ENCODE measurements around the gene MEX3A. TPM values are rescaled to one million over a fixed set of nuclear protein-coding genes. Genes with fewer than 3 reads are reported as not detected.
"Not testable (repeated sequence)": the region's sequence is repeated elsewhere in the genome, so short reads cannot be mapped to it uniquely, and the experiment has no call there.

The MEX3A gene
- 6.6 TPM for total RNA-seq

- peak; percentile 69 for DNase-seq
Observed at GRCh38 chr1:156082309-156083091, at the start of gene MEX3A. Gene MEX3A (minus strand): TSS chr1:156082465. CDS start chr1:156081998, 467 bp downstream.

GRCh38 chr1:156130578-156130942 is 48.3 kb upstream of the MEX3A start:
- no peak for DNase-seq

DNA sequence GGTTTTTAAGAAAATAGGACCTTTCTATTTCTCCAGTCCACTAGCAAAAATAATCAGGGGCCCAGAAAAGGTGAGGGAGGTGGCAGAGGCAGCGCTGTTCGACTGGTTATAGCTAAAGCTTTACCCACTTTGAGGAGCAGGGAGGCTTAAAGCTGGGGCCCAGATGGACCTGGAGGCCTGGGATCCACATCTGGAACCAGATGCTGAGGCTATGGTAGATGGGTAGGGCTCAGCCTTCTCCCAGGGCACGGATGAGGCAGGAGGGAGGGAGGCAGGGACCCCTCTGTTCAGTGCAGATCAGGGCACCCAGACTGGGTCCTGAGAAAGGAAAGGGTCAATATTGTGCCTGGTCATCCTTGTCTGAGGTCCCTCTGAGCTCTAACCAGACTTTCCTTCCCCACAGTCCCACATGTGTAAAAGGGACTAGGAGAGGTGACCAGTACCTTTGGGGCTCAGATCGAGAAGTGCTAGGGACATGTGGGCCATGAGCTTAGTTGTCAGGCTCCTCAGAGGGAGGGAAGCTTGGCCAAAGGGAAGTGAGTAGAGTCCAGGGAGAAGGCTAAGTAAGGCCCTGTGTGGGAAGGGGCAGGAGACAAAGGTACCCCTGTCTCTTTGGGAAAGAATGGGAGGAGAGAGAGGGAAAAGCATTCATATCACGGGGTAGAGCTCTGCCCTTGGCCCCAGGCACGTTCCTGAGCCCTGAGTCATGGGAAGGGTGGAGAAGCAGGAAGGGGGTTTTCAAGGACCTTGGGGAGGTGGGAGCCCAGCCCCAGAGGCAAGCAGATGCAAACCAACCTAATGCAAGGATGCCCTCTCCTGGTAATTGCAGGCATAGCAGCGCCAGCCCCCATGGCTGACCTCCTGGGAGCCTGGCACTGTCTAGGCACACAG is 47.7 kb upstream of the MEX3A start:
- peak; percentile 94 for DNase-seq

DNA sequence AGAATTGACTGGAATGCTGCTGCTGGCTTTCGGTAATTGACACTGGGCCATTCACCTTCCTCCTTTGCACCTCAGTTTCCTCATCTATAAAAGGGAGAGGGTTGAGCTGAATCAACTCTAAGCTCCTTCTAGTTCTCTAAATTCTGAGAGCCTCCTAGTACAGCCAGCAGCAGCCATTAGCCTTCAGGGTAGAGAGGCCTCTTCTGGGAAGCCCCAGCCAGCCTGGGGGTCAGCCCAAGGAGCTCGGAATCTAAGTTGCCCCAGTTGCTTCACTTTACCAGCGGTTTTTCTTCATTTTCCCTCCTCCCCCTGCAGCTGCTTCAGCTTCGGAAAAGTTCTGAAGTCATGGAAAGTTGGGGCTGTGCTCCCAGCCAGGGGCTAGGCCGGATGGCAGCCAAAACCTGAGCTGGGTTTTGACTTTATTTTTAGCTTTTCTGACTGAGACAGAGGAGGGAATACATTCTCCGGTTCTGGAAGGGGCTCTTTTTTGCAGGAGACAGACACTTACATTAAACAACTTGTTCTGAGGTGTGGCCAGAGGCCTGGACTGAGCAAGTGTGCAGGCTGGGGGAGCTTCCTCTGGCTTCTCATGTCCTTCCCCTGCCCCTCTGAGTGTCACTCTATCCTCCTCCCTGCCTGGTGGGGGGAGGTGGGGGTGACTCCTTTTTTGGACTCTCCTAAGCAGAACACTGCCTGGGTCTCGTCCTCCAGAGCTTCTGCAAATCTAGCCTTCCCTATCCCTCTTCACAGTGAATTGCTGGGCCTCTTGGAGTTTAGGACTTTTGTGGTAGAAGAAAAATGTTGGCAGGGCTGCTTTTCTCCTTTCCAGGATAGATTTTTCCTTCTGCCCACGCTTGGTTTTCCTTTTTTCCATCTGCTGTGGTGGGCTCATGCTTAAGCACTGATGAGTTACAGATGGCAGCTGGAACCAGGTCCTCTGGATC is 46.7 kb upstream of the MEX3A start:
- DNase-seq = peak; percentile 93

- no peak for DNase-seq
Observed at GRCh38 chr1:156128308-156128653, 46.0 kb upstream of the MEX3A start.

DNA sequence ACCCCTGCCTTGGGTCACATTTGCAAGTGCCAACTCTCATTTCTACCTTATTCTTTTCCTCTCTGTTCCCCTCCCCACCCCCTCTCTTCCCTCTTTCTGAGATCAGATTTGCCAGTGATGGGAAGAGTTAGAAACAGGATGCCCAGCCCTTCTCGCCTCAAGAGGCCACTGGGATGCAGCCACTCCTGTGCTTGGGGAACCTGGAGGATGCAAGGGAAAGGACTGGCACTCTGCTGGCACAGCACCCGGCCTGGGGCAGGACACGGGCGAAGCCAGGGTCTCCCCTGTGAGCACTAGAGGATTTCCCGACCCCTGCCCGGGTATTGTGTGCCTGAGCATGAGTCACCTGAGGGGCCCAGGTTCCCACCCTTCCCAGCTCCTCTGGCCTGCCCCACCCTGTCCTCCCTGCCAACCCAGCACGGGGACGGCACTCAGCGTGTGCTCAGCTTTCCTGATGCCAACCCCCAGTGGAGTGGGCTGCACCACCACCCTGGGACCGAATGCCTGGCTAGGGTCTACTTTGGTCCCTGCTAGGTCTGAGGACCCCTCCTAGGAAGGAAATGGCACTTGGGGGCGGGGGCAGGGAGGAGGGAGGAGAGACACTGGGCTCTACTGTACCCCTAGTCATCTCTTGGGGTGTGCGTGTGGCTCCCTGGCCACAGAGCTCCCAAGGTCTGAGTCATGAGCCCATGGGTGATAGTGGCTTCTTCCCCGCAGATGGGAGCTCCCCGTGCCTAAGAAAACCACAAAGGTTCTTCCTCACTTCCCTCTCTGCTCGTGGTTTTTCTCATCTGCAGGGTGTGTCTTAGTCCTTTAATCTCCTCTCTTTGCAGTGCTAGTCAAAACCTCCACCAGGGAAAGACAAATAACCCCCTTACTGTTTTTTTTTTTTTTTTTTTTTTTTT is 44.6 kb upstream of the MEX3A start:
- DNase-seq = no peak

DNA sequence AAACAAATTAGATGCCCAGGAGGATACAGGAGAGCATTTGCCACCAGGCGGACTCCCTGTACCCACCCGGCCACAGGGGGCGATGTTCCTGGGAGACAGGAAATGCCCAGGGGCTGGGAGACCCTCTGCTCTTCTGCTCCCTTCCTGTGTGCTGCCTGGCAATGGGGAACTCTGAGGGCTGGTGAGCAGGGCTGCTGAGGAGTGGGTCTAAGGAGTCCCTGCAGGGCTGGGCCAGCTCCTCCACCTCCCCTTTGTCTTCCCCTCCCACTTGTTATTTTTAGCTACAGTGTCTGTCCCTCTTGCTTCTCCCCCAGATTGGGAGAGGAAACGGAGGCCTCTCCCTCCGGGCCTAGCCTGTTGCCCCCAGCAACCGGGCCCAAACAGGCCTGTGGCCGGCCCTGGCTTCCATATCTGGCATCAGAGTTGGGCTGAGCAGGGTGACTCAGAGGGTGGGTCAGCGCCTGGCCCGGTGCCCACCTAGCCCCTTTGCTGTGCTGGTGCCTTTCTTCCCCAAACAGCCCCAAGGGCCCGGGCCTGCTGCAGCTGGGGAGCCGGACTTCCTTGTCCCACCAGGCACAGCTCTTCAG is 43.9 kb upstream of the MEX3A start:
- DNase-seq = peak; percentile 83

GRCh38 chr1:156125544-156125943 is 43.3 kb upstream of the MEX3A start:
- DNase-seq = not testable (repeated sequence)

GRCh38 chr1:156124557-156125483 is 42.6 kb upstream of the MEX3A start:
- DNase-seq = no peak

DNA sequence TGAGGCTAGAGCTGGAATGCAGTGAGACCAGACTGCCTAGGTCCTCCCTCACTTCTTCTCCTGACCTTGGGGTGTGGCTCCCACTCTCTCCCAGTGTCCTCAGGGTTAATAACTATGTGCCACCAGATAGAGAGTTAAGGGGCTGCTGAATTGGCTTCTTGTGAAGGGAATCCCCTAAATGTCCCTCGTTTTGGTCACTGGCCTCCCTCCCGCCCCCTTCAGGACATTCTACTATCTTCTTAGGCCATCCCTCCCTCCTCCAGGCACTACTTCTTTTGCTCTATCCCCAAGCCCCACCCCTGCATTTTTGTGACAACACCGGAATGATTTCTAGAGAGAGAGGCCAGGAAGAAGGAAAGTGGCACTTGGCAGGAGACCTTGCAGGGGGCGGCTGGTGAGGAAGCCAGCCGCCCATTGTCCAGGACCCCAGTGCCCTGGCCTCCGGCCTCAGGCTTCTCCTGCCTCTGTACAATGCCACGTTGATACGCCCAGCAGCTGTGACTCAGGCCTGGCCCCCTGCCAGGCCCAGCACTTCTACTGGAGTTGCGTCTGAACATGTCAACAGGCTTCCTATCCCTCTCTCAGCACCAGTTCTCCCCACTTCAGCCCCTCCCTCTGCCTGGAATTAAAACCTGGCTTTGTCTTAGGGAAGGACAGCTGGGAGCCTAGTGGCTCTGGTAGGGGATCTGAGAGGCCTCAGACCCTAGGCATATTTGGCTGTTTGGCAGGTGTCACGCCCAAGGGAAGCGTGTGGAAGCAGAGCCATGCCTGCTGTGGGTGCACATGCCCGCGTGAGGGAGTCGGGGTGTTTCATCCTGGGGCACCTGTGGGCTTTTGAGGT is 41.3 kb upstream of the MEX3A start:
- peak; percentile 89 for DNase-seq

GRCh38 chr1:156122519-156123355 is 40.5 kb upstream of the MEX3A start:
- no peak for DNase-seq

DNA sequence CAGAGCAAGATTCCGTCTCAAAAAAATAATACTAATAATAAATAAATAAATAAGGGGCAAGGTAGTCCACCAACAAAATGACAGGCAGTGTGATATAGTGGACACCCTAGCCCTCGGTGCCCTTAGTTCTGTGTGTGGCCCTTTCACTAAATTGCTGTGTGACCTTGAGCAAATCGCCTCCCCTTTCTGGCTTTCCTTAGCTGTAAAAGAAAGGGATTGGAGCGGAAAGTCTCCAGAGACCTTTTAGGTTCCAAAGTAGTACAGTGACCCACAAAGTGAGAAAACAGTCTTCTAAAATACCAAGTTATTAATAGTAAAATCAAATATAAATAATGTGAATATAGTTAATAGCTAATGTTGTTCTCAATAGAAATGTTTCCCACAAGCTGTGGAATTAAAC is 39.8 kb upstream of the MEX3A start:
- no peak for DNase-seq

DNA sequence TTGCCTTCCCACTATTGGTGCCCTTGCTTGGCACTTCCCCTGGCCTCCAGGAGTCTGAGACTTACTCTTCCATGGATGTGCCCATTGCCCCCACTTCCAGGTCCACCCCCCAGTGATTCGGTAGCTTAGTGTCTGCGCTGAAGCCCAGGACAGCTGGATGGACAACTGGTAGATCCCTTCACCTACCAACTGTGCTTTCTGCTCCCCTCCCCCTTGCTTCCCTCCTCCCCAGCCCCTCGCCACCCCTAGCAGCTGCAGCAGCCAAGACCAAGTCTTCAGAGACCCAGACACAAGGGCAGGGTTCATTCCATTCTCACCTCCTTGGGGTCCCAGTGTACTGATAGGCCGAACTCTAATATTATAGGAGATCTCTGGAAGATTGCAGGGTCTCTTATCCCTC is 39.2 kb upstream of the MEX3A start:
- DNase-seq = no peak

DNA sequence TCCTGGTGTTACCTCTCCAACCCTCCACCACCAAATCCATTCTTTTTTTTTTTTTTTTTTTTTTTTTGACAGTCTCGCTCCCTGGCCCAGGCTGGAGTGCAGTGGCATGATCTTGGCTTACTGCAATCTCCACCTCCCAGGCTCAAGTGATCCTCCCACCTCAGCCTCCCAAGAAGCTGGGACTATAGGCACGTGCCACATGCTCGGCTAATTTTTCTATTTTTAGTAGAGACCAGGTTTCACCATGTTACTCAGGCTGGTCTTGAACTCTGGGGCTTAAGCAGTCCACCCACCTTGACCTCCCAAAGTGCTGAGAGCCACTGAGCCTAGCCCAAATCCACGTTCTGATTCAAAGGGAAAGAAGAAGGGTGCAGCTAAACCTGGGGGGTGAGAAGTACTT is 38.7 kb upstream of the MEX3A start:
- DNase-seq = not testable (repeated sequence)

GRCh38 chr1:156120318-156120717 is 38.1 kb upstream of the MEX3A start:
- DNase-seq = no peak

- no peak for DNase-seq
Observed at GRCh38 chr1:156119503-156120209, 37.4 kb upstream of the MEX3A start.
